CD4-positive, alpha-beta T cell treated with Interleukin-21 for 1 hour (primary cell): ENCODE data around the gene MT1H.
"Not testable (repeated sequence)": the region's sequence is repeated elsewhere in the genome, so short reads cannot be mapped to it uniquely, and the experiment has no call there.

Experiments
- DNase-seq: peaks from one replicate; pipeline ENCODE4 v3.0.0-alpha.2; 2020

MT1H gene

GRCh38 chr16:56669005-56669839 is at the start of gene MT1H:
Gene MT1H (plus strand): TSS chr16:56669814. CDS start chr16:56669885, 71 bp downstream.
- no peak for DNase-seq

GRCh38 chr16:56620339-56620897 is 49.2 kb upstream of the MT1H start:
- DNase-seq = no peak

- not testable (repeated sequence) for DNase-seq
These were observed 47.8 kb upstream of the MT1H start for GRCh38 chr16:56621665-56622445.

- DNase-seq = not testable (repeated sequence)
These were observed 46.4 kb upstream of the MT1H start for GRCh38 chr16:56623184-56623583.

GRCh38 chr16:56623637-56624036 is 46.0 kb upstream of the MT1H start:
- no peak for DNase-seq

- DNase-seq = no peak
These were observed 44.3 kb upstream of the MT1H start, which contains the start of gene MT1E for GRCh38 chr16:56625140-56625942. Gene MT1E (plus strand): TSS chr16:56625781. CDS start chr16:56625852, 71 bp downstream.

GRCh38 chr16:56625943-56626654 is 43.5 kb upstream of the MT1H start:
- DNase-seq = no peak

- no peak for DNase-seq
These were observed 42.9 kb upstream of the MT1H start for GRCh38 chr16:56626685-56627084.

GRCh38 chr16:56628486-56629350 is 40.9 kb upstream of the MT1H start:
- DNase-seq = no peak

GRCh38 chr16:56629531-56629930 is 40.1 kb upstream of the MT1H start:
- DNase-seq = no peak

GRCh38 chr16:56630134-56630533 is 39.5 kb upstream of the MT1H start:
- no peak for DNase-seq

GRCh38 chr16:56631197-56631596 is 38.4 kb upstream of the MT1H start:
- no peak for DNase-seq

GRCh38 chr16:56631832-56632155 is 37.8 kb upstream of the MT1H start:
- DNase-seq = no peak

- no peak for DNase-seq
These were observed 37.3 kb upstream of the MT1H start, which contains the start of gene MT1M for GRCh38 chr16:56632156-56632847. Gene MT1M (plus strand): TSS chr16:56632659. CDS start chr16:56632732, 73 bp downstream.

GRCh38 chr16:56632848-56633365 is 36.7 kb upstream of the MT1H start:
- DNase-seq = no peak

- no peak for DNase-seq
These were observed 36.1 kb upstream of the MT1H start for GRCh38 chr16:56633535-56633934.

- no peak for DNase-seq
These were observed 34.7 kb upstream of the MT1H start for GRCh38 chr16:56634715-56635440.

- DNase-seq = no peak
These were observed 34.1 kb upstream of the MT1H start for GRCh38 chr16:56635441-56635967.
